SJCRH30 (cell line): ENCODE results near the gene TMEM267. TPM values are rescaled to one million over a fixed set of nuclear protein-coding genes. Genes with fewer than 3 reads are reported as not detected.
"Not testable (repeated sequence)": the region's sequence is repeated elsewhere in the genome, so short reads cannot be mapped to it uniquely, and the experiment has no call there.

Experiments
- DNase-seq, 2 experiments: peaks; one replicate each; pipeline ENCODE4 v3.0.0-alpha.2; 2015 to 2020
- H3K27ac ChIP-seq: fragments of 250-450 bp; sonication (Bioruptor Pico); 2 replicates; pipeline ENCODE4 v1.5.1; 2020; ENCODE audit warnings: mild to moderate bottlenecking, moderate library complexity
- H3K27me3 ChIP-seq: fragments of 250-450 bp; sonication (Bioruptor Pico); 2 replicates; pipeline ENCODE4 v1.5.1; 2020; ENCODE audit warnings: mild to moderate bottlenecking, moderate library complexity
- H3K36me3 ChIP-seq: fragments of 250-450 bp; sonication (Bioruptor Pico); 2 replicates; pipeline ENCODE4 v1.5.1; 2020; ENCODE audit warnings: mild to moderate bottlenecking, moderate library complexity
- H3K4me1 ChIP-seq: fragments of 250-450 bp; sonication (Bioruptor Pico); 2 replicates; pipeline ENCODE4 v1.5.1; 2020; ENCODE audit warnings: mild to moderate bottlenecking, moderate library complexity
- H3K4me3 ChIP-seq: fragments of 250-450 bp; sonication (Bioruptor Pico); 2 replicates; pipeline ENCODE4 v1.5.1; 2020; ENCODE audit warnings: mild to moderate bottlenecking, moderate library complexity
- H3K9me3 ChIP-seq: fragments of 250-450 bp; sonication (Bioruptor Pico); replicated peaks from 2 replicates; pipeline ENCODE4 v1.5.1; 2020; ENCODE audit warnings: mild to moderate bottlenecking, moderate library complexity
- total RNA-seq: library from RNA; depleted of rRNA; stranded (reverse); fragments of >200 nt; shearing (Covaris generic); gene quantifications from 2 replicates; pipeline ENCODE4 v1.2.3, GENCODE V29; 2014

The TMEM267 gene
- total RNA-seq, 1 experiment from 2014 or later, result 16.2 TPM

DNA sequence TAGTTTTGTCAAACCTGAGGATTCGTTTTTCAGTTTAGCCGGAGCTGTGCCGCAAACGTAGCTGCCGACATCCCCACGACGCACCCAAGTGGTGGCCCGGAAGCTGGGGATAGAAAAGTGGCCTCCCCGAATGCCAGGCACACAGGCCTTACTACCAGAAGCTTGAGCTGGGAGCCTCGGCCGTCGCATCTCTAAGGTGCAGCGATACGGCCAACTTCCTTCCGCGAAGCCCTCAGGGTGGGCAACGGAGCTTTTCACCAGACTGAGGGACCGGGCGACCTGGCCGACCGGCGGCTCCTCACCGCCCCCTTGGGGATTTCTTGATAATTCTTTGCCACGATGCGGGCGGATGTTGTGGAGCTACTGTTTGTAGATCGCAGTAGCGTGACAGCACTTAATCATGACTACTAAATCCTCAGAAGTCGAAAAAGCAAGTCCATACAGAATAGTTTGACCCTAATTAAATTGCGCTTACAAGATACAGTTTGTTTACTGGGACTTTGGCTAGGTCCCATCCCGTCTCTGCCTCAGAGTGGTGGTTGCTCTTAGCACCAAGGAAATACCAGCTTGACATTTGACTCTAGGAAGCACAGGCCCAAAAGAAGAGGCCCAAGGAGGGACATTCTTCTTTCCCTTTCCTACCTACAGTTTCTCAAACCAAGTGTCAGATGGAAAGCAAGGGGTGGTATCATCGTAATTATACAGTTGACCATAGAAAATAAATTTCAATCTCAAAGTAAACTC, 613 bp upstream of the TMEM267 start:
- Histone ChIP-seq H3K36me3 (peaks cover 10% of the 10 kb centered on the region), H3K4me3 (peak overlapping the region; percentile 78), H3K27ac (peak overlapping the region; percentile 85)

DNA sequence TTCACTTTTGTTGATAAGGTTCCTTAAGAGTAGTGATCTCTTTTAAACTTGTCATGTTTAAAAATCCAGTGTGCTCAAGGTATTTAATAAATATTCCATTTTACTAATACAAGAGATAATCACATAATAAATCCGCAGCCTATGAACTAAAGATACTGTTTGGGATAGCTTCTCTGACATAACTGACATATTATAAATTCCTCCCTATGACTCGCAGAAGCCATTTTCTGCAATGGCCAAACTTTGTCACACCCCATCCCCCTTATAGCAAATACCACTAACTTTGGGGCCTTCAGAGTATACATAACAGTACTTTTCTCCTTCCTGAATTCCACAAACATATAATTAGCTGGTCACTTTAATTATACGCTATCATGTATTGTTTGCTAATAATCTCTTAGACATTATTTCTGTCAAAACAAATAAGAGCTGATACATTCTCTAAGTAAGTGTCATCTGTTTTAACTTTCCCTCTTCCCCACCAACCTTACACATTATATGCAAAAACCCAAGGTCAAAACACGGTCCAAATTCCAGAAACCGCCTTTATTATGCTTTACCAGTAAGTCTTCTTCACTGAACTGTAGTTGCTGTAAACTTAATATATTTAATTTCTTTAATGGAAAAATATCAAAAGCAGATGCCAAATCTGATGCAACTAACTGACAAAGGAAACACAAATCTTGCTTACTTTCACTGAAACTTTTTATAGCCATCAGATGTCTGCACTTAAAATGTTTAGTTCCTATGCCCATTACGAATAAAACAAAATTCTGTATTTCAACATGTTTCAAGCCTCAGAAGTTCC, 971 bp downstream of the TMEM267 start:
- peak overlapping the region; percentile 78 for H3K4me3 ChIP-seq

More for the DNA sequence above, 613 bp upstream of the TMEM267 start:
- no peaks in the 10 kb centered on the region for H3K27me3 ChIP-seq
- no peaks in the 10 kb centered on the region for H3K9me3 ChIP-seq
- H3K4me1 ChIP-seq, result peaks cover 4% of the 10 kb centered on the region; the same call in 1 of the 2 replicates
- DNase-seq, result peak; percentile 85 to 91

DNA sequence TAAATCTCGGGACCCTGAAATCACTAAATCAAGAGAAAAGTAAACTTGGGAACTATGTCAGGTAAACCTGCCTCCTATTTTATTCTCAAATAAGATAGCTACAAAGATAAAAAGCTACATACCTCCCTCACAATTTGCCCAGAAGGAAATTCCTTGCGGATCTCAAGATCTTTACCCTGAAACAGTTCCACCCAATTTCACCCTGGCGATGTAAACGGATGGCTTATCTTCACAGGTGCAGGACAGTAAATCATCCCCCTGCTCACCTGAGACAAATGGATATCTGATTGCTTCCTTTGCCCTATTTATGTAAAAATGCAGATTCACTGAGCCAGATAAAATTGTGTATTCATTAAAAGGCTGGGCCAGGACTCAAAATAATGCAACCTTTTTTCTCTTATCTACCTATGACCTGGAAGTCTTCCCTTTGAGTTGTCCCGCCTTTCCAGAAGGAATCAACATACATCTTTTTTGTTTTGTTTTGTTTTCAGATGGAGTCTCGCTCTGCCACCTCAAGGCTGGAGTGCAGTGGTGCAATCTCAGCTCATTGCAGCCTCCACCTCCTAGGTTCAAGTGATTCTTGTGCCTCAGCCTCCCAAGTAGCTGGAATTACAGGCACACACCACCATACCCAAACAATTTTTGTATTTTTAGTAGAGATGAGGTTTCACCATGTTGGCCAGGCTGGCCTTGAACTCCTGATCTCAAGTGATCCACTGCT, 13.8 kb downstream of the TMEM267 start:
- H3K27me3 ChIP-seq, result no peaks in the 10 kb centered on the region
- no peak for DNase-seq

More for the DNA sequence above, 971 bp downstream of the TMEM267 start:
- peak overlapping the region; percentile 85 for H3K27ac ChIP-seq
- DNase-seq, result peak in 1 of 2 experiments; percentile 9
- no peaks in the 10 kb centered on the region for H3K27me3 ChIP-seq
- no peaks in the 10 kb centered on the region for H3K9me3 ChIP-seq
- H3K4me1 ChIP-seq, result peaks cover 4% of the 10 kb centered on the region; the same call in 1 of the 2 replicates
- H3K36me3 ChIP-seq, result peaks cover 2% of the 10 kb centered on the region; the same call in 1 of the 2 replicates

DNA sequence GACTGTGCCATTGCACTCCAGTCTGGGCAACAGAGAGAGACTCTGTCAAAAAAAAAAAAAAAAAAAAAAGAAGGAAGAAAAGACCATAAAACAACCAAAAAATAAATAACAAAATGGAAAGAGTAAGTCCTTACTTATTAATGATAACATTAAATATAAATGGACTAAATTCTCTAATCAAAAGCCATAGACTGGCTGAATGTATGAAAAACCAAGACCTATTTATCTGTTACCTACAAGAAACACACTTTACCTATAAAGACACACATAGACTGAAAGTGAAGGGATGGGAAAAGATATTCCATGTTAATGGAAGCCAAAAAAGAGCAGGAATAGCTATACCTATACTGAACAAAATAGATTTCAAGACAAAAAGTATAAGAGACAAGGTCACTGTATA, 16.6 kb downstream of the TMEM267 start:
- H3K27ac ChIP-seq, result no peak overlapping the region
- H3K36me3 ChIP-seq, result peaks cover 7% of the 10 kb centered on the region
- no peaks in the 10 kb centered on the region for H3K27me3 ChIP-seq
- H3K4me1 ChIP-seq, result no peaks in the 10 kb centered on the region
- no peak for DNase-seq
- H3K4me3 ChIP-seq, result no peak overlapping the region
- peaks cover 25% of the 10 kb centered on the region for H3K9me3 ChIP-seq

More for the DNA sequence above, 13.8 kb downstream of the TMEM267 start:
- Histone ChIP-seq H3K9me3 (peaks cover 20% of the 10 kb centered on the region), H3K36me3 (peaks cover 8% of the 10 kb centered on the region), H3K4me3 (no peak overlapping the region), H3K4me1 (no peaks in the 10 kb centered on the region), H3K27ac (no peak overlapping the region)

DNA sequence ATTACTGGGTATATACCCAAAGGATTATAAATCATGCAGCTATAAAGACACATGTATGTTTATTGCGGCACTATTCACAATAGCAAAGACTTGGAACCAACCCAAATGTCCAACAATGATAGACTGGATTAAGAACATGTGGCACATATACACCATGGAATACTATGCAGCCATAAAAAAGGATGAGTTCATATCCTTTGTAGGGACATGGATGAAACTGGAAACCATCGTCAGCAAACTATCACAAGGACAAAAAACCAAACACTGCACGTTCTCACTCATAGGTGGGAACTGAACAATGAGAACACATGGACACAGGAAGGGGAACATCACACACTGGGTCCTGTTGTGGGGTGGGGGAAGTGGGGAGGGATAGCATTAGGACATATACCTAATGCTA, 18.2 kb downstream of the TMEM267 start:
- H3K4me3 ChIP-seq, H3K4me1 ChIP-seq, H3K36me3 ChIP-seq, H3K27ac ChIP-seq, H3K27me3 ChIP-seq, DNase-seq: not testable (repeated sequence)
- peaks cover 22% of the 10 kb centered on the region; the same call in 1 of the 2 replicates for H3K9me3 ChIP-seq

DNA sequence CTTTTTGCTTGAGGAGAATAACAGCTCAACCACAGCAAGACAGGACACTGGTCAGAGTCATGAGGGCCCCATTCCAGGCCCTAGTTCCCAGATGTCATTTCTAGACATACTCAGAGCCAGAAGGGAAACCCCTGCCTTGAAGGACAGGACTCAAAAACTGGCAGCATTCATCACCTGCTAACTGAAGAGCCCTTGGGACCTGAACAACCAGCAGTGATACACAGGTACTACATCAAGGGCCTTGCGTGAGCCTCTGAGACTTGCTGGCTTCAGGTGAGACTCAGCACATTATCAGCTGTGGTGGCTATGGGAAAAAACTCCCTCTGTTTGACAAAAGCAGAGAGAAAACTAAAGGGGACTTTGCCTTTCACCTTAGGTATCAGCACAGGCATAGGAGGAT, 22.6 kb downstream of the TMEM267 start:
- DNase-seq, result no peak
- H3K4me1 ChIP-seq, result no peaks in the 10 kb centered on the region
- H3K9me3 ChIP-seq, result peaks cover 8% of the 10 kb centered on the region; the same call in 1 of the 2 replicates
- H3K27me3 ChIP-seq, result no peaks in the 10 kb centered on the region
- no peak overlapping the region for H3K27ac ChIP-seq
- H3K4me3 ChIP-seq, result no peak overlapping the region
- H3K36me3 ChIP-seq, result no peaks in the 10 kb centered on the region

DNA sequence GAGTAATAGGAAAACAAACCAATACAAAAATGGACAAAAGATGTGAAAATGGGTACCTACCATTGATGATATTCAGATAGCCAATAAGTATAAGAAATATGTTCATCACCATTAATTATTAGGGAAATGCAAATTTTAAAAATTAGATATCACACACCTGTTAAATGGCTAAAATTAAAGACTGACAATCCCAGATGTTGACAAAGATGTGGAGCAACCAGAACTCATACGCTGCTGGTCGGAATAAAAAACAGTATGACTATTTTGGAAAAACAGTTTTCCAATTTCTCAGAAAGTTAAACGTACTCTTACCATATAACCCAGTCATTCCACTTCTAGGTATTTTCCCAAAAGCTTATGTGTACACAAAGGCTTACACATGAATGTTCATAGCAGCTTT, 27.1 kb downstream of the TMEM267 start:
- H3K4me1 ChIP-seq, result no peaks in the 10 kb centered on the region
- H3K27me3 ChIP-seq, result no peaks in the 10 kb centered on the region
- no peaks in the 10 kb centered on the region for H3K36me3 ChIP-seq
- no peak overlapping the region for H3K4me3 ChIP-seq
- no peak overlapping the region for H3K27ac ChIP-seq
- H3K9me3 ChIP-seq, result no peaks in the 10 kb centered on the region; the same call in 1 of the 2 replicates
- no peak for DNase-seq

DNA sequence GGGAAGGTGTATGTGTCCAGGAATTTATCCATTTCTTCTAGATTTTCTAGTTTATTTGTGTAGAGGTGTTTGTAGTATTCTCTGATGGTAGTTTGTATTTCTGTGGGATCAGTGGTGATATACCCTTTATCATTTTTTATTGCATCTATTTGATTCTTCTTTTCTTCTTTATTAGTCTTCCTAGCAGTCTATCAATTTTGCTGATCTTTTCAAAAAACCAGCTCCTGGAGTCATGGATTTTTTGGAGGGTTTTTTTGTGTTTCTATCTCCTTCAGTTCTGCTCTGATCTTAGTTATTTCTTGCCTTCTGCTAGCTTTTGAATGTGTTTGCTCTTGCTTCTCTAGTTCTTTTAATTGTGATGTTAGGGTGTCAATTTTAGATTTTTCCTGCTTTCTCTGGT, 42.1 kb downstream of the TMEM267 start:
- H3K27me3 ChIP-seq, H3K4me3 ChIP-seq, DNase-seq: not testable (repeated sequence)

DNA sequence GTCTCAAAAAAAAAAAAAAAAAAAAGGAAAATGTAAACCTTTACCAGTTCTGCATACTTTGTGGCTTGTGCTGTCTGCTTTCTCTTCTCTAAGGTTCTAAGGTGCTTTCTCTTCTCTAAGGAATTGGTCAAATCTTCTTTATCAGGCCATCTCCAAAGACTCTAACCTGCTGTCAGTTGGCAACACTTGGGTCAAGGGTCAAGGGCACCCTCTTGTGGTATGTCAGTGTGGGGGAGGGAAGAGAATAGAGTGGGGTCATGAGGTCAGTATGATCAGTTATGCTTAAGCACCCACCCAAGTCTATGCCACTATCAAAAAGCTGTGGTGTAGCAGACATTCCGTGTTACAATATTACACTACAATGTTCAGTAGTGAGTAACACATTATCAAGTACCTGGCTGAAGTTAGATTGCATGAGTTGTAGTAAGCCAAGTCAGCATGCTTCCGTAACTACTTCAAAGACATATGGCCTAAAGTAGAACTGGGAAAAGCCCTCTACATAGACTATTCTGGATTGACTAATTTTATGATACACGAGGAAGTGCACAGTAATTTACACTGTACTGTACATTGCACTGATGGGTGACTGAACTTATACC, 46.5 kb downstream of the TMEM267 start:
- H3K4me1 ChIP-seq, result no peaks in the 10 kb centered on the region
- H3K9me3 ChIP-seq, result peaks cover 3% of the 10 kb centered on the region; the same call in 1 of the 2 replicates
- no peak overlapping the region for H3K4me3 ChIP-seq
- no peaks in the 10 kb centered on the region for H3K27me3 ChIP-seq
- no peaks in the 10 kb centered on the region for H3K36me3 ChIP-seq
- DNase-seq, result no peak
- H3K27ac ChIP-seq, result no peak overlapping the region

More for the DNA sequence above, 42.1 kb downstream of the TMEM267 start:
- H3K9me3 ChIP-seq, H3K4me1 ChIP-seq, H3K27ac ChIP-seq, H3K36me3 ChIP-seq: not testable (repeated sequence)

DNA sequence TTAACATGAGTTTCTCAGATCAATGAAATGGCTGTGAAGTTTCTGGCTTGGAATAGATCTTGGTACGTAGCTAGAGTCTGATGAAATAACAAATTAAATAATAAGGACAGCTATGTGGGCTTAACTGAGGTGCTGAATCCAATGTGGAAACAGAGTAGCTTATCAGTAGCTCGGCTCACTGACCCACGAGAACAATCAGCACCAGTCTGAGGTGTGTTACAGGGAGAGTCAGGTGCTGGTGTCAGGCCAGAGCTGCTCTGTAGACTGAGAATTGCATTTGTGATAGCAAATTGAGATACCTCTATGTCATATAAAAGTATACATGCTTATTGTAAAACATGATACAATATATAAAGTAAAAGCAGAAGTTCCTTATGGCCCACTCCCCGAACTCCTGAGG, 50.3 kb downstream of the TMEM267 start:
- H3K4me1 ChIP-seq, result no peaks in the 10 kb centered on the region
- H3K9me3 ChIP-seq, result no peaks in the 10 kb centered on the region
- DNase-seq, result no peak
- no peak overlapping the region for H3K4me3 ChIP-seq
- H3K36me3 ChIP-seq, result no peaks in the 10 kb centered on the region
- no peaks in the 10 kb centered on the region for H3K27me3 ChIP-seq
- no peak overlapping the region for H3K27ac ChIP-seq

DNA sequence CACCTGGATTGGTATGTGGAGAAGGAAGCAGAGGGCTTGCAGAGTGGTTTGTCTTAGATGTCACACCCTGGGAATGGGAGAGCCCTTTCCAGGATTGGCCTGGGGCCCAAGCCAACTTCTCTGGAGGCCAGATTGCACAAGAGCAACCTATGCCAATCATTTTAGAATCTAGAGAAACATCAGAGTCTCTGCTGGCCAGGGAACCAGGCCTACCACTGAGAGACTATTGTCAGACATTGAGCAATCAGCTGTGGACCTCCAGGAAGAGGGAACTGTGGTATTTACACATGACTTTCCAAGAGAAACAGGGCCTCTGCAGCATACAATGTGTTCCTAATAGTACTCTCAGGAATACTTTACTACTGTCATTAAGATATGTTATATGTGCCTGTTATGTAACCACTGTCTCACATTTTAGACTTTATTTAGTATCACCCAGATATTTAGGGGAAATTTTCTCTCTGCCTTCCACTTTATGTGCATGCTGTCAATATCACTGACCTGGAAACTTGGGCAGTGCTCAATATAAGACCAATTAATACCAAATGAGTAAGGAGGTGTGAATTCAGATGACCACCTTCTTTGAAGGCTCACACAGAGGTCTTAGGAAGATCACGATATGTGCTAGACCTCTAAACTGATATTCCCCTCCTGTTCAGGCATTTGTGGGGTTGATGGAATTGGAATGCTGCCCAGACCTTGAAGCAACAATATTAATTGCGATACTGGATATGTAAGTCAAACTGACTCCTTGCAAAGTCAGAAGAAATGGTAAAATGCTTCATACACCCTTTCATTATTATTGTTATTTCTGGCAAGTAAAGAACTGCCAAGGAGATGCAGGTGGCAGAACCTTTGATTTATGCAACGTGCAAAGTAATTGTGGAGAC, 50.9 kb downstream of the TMEM267 start:
- Histone ChIP-seq H3K27ac (no peak overlapping the region), H3K36me3 (no peaks in the 10 kb centered on the region)

DNA sequence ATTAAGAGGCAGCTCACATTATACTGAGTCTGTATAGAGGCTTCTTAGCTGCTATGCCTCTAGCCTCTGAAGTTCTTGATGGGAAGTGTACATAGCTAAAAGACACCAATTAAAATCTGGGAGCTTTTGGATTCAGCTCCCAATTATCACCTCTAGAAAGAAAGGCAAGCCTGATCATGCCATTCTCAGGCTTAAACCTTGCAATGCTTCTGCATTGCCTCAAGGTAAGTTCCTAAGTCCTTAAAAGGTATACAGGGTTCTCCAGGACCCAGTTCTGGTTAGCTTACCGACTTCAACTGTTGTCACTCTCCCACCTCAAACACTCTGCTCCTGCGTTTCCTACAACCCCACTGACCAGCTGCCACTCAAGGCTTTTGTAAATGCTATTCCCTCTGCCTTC, 54.0 kb downstream of the TMEM267 start:
- no peak overlapping the region for H3K4me3 ChIP-seq
- no peaks in the 10 kb centered on the region for H3K36me3 ChIP-seq
- H3K27ac ChIP-seq, result no peak overlapping the region
- H3K9me3 ChIP-seq, result 0 out of 2 replicates have a peak, but pooled peaks cover 3% of the 10 kb centered on the region
- DNase-seq, result no peak
- no peaks in the 10 kb centered on the region for H3K27me3 ChIP-seq
- no peaks in the 10 kb centered on the region for H3K4me1 ChIP-seq

More for the DNA sequence above, 50.9 kb downstream of the TMEM267 start:
- Histone ChIP-seq H3K27me3 (no peaks in the 10 kb centered on the region), H3K4me3 (no peak overlapping the region), H3K9me3 (no peaks in the 10 kb centered on the region), H3K4me1 (no peaks in the 10 kb centered on the region)
- no peak for DNase-seq

DNA sequence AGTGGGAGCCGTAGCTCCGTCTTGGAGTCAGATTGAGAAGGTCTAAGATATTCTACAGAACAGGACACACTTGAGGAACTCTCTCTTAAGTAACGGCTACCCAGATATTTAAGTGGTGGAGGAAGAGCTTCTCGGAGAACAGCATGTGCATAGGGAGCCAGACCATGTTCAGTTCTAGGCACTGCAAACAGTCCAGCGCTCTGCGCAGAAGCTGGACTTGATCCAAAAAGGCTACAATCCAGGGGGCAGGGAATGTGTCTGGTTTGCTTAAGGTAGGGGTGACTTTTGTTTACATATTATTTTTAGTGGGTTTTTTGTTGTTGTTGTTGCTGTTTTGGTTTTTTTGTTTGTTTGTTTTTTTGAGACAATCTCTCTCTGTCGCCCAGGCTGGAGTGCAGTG, 54.6 kb downstream of the TMEM267 start:
- Histone ChIP-seq H3K4me1 (no peaks in the 10 kb centered on the region), H3K36me3 (no peaks in the 10 kb centered on the region), H3K27me3 (no peaks in the 10 kb centered on the region), H3K9me3 (0 out of 2 replicates have a peak, but pooled peaks cover 3% of the 10 kb centered on the region), H3K4me3 (no peak overlapping the region), H3K27ac (no peak overlapping the region)
- DNase-seq, result no peak
